MM.1S (cell line): ENCODE measurements around the gene INPP4A.

Source experiments
- DNase-seq: peaks from one replicate; pipeline ENCODE4 v3.0.0-alpha.2; 2015
- H2AFZ ChIP-seq: fragments of 300-600 bp; sonication (generic); 2 replicates; pipeline ENCODE4 v1.6.0; 2016; ENCODE audit warnings: antibody characterized with exemption, low read length
- H3F3A ChIP-seq: fragments of 300-600 bp; sonication (generic); 2 replicates; pipeline ENCODE4 v1.6.1; 2016; ENCODE audit warnings: mild to moderate bottlenecking, antibody characterized with exemption, low read length, moderate library complexity, mixed read lengths; ENCODE audit not compliant: insufficient read depth
- H3K27ac ChIP-seq: fragments of 300-600 bp; sonication (generic); 2 replicates; pipeline ENCODE4 v1.5.1; 2016; ENCODE audit warnings: mild to moderate bottlenecking, low read length
- H3K27me3 ChIP-seq: fragments of 300-600 bp; sonication (generic); replicated peaks from 2 replicates; pipeline ENCODE4 v1.6.0; 2016; ENCODE audit warnings: low read length; ENCODE audit not compliant: insufficient read depth
- H3K36me3 ChIP-seq: fragments of 300-600 bp; sonication (generic); replicated peaks from 2 replicates; pipeline ENCODE4 v1.6.1; 2016; ENCODE audit warnings: mild to moderate bottlenecking, low read length, mixed read lengths; ENCODE audit not compliant: insufficient read depth
- H3K4me1 ChIP-seq: fragments of 300-600 bp; sonication (generic); 2 replicates; pipeline ENCODE4 v1.6.1; 2016; ENCODE audit warnings: low read length, mixed read lengths
- H3K4me2 ChIP-seq: fragments of 300-600 bp; sonication (generic); 2 replicates; pipeline ENCODE4 v1.6.0; 2016; ENCODE audit warnings: low read depth, low read length
- H3K4me3 ChIP-seq: fragments of 300-600 bp; sonication (generic); 2 replicates; pipeline ENCODE4 v1.5.1; 2016; ENCODE audit warnings: low read length, mixed read lengths
- H3K79me2 ChIP-seq: fragments of 300-600 bp; sonication (generic); 2 replicates; pipeline ENCODE4 v1.6.1; 2016; ENCODE audit warnings: mixed run types, low read length, mixed read lengths
- H3K9ac ChIP-seq: fragments of 300-600 bp; sonication (generic); 2 replicates; pipeline ENCODE4 v1.6.1; 2016; ENCODE audit warnings: low read length, mixed read lengths
- H3K9me2 ChIP-seq: fragments of 300-600 bp; sonication (generic); replicated peaks from 2 replicates; pipeline ENCODE4 v1.6.1; 2016; ENCODE audit warnings: mild to moderate bottlenecking, low read length, mixed read lengths; ENCODE audit not compliant: insufficient read depth
- H3K9me3 ChIP-seq: fragments of 300-600 bp; sonication (generic); replicated peaks from 2 replicates; pipeline ENCODE4 v1.6.1; 2016; ENCODE audit warnings: mild to moderate bottlenecking, low read length, mixed read lengths; ENCODE audit not compliant: insufficient read depth
- H4K20me1 ChIP-seq: fragments of 300-600 bp; sonication (generic); 2 replicates; pipeline ENCODE4 v1.6.1; 2016; ENCODE audit warnings: mild to moderate bottlenecking, low read length, moderate library complexity, mixed read lengths; ENCODE audit not compliant: insufficient read depth
- EZH2 ChIP-seq: fragments of 300-600 bp; sonication (generic); optimal IDR thresholded peaks from 2 replicates; pipeline ENCODE3; 2017; ENCODE audit warnings: low read depth, mild to moderate bottlenecking, antibody characterized with exemption, low read length, mixed read lengths
- EZH2phosphoT487 ChIP-seq: fragments of 300-600 bp; sonication (generic); IDR thresholded peaks from 2 replicates; pipeline ENCODE4 v1.6.1; 2018; ENCODE audit warnings: antibody characterized with exemption, low read length
- TF ChIP-seq, protein P1 (sequence below): fragments of 300-600 bp; sonication (generic); IDR thresholded peaks from 2 replicates; pipeline ENCODE4 v1.5.1; 2016; ENCODE audit warnings: antibody characterized with exemption, low read length, mixed read lengths

INPP4A gene

DNA sequence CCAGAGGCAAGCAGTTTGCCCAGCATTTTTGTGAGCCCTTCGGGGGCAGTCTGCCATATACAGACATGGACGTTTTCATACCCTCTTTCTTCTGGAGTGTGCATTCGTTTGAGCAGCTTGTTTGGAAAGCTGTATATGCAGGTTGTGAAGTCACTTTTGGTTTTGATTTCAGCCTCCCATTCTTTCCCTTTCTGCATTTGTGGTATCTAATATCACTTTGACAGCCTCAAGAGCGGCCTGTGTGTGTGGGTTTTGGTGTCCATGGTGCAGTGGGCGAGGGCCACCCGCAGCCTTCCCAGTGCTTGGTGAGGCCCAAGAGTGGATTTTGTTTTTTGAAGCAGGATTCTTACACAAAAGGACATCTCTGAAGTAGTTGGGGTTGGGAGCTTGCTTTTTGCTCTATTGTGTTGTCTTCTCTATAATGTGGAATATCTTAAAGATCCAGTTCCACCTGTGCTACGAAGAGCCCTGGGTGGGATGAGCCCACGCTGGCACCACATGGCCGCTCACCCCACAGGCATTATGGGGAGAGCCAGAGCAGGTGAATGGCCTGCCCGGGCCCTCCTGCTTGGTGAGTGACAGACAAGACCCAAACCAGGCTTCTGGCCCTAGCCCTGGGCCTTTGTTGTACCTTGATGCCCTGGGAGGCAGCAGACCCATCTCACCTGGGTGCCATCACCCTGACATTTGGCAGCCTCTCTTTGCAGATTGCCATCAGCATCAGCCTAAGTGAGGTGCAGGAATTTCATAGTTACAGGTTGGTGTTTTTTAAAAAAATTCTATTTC is 29.5 kb downstream of the INPP4A start:
- peaks cover 73% of the 10 kb centered on the region for H3F3A ChIP-seq
- no peaks in the 10 kb centered on the region for H3K9me3 ChIP-seq
- H3K4me2 ChIP-seq: peak overlapping the region; percentile 87
- H3K79me2 ChIP-seq: peaks cover 100% of the 10 kb centered on the region
- no peaks in the 10 kb centered on the region for H3K27me3 ChIP-seq
- no peaks in the 10 kb centered on the region for H4K20me1 ChIP-seq
- peak; percentile 72 for DNase-seq
- H3K27ac ChIP-seq: peak overlapping the region; percentile 98
- peaks cover 96% of the 10 kb centered on the region for H3K4me1 ChIP-seq
- no peak overlapping the region for H2AFZ ChIP-seq
- peak overlapping the region; percentile 38; the same call in 1 of the 2 replicates for H3K4me3 ChIP-seq
- no peaks in the 10 kb centered on the region for H3K9me2 ChIP-seq
- peak overlapping the region; percentile 66 for H3K9ac ChIP-seq
- TF ChIP-seq EZH2: no peak
- TF ChIP-seq EZH2phosphoT487: no peak
- TF ChIP-seq, protein P1, sequence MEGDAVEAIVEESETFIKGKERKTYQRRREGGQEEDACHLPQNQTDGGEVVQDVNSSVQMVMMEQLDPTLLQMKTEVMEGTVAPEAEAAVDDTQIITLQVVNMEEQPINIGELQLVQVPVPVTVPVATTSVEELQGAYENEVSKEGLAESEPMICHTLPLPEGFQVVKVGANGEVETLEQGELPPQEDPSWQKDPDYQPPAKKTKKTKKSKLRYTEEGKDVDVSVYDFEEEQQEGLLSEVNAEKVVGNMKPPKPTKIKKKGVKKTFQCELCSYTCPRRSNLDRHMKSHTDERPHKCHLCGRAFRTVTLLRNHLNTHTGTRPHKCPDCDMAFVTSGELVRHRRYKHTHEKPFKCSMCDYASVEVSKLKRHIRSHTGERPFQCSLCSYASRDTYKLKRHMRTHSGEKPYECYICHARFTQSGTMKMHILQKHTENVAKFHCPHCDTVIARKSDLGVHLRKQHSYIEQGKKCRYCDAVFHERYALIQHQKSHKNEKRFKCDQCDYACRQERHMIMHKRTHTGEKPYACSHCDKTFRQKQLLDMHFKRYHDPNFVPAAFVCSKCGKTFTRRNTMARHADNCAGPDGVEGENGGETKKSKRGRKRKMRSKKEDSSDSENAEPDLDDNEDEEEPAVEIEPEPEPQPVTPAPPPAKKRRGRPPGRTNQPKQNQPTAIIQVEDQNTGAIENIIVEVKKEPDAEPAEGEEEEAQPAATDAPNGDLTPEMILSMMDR: no peak
- 0 out of 2 replicates have a peak, but pooled peaks cover 2% of the 10 kb centered on the region for H3K36me3 ChIP-seq

DNA sequence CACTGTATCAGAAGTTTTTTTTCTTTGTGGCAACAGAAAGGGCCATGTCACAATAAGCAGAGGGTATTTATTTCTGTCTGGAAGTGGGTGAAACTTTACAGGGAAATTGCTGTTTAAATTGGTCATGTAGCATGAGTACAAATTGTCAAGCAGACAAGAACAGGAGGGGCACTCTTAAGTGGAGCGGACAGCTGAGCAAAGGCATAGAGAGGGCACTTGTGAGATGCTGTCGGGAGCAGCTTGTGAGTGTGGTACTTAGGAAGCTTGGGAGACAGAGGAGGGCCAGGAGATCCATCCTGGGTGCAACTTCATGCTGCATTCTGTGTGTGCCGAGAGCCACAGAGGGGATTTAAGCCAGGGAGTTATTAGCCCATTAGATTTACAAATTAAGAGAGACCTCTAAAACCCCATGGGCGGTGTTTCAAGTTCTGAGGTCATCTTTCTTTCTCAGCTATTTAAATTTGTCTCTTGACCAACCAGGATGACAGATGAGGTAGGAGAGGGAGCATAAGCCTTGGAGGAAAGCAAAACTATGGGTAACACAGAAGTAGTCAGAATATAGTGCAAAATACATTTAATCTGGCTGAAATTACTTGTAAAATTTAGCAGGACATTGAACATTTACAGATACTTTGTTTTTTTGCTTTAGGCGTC is 30.4 kb downstream of the INPP4A start:
- H3K9me2 ChIP-seq: no peaks in the 10 kb centered on the region
- H4K20me1 ChIP-seq: no peaks in the 10 kb centered on the region
- peak overlapping the region; percentile 66; the same call in 1 of the 2 replicates for H3K9ac ChIP-seq
- no peak for DNase-seq
- peaks cover 100% of the 10 kb centered on the region for H3K79me2 ChIP-seq
- no peak overlapping the region for H3K4me3 ChIP-seq
- peaks cover 99% of the 10 kb centered on the region for H3K4me1 ChIP-seq
- H3K27me3 ChIP-seq: no peaks in the 10 kb centered on the region
- H2AFZ ChIP-seq: no peak overlapping the region
- peaks cover 76% of the 10 kb centered on the region for H3F3A ChIP-seq
- H3K27ac ChIP-seq: peak overlapping the region; percentile 98
- H3K4me2 ChIP-seq: peak overlapping the region; percentile 87; the same call in 1 of the 2 replicates
- no peaks in the 10 kb centered on the region for H3K9me3 ChIP-seq
- H3K36me3 ChIP-seq: 0 out of 2 replicates have a peak, but pooled peaks cover 2% of the 10 kb centered on the region
- TF ChIP-seq, protein P1: no peak
- TF ChIP-seq EZH2 (no peak), EZH2phosphoT487 (no peak)

DNA sequence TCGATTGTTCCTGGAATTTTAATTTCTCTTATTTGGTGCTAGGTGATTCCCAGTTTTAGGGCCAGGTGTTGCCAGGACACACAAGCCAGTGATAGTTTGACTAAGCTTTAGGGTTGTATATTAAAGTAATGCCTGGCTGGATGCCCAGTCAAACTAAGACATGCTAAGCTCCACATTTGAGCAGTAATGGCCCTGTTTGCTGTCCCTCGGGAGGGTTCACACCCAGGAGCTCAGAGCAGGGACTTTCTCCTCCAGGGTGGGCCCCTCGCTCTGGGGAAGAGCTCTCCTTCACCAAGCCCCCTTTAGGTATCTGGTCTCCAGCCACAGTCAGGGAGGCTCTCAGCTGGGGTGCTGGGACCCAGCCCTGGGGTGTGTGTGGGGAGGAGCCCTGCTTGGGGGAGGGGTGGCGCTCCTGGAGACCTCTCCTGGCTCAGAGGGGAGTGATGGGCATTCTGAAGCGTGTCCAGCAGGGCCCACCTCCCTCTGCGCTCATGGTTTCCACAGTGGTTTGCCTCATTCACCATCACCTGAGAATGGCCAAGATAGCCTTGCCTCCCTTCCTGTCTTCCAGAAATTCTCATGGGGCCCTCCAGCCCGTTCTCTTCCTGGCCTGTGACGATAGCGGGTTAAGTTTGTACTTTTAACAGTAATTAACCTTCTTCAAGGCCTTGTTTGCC is 31.7 kb downstream of the INPP4A start:
- DNase-seq: no peak
- peaks cover 78% of the 10 kb centered on the region for H3F3A ChIP-seq

More for the DNA sequence above, 31.7 kb downstream of the INPP4A start:
- TF ChIP-seq EZH2phosphoT487 (no peak), EZH2 (no peak)
- TF ChIP-seq, protein P1: no peak
- no peaks in the 10 kb centered on the region for H3K9me2 ChIP-seq
- H3K27me3 ChIP-seq: no peaks in the 10 kb centered on the region
- H3K4me2 ChIP-seq: peak overlapping the region; percentile 71; the same call in 1 of the 2 replicates
- H3K4me3 ChIP-seq: no peak overlapping the region
- H3K9ac ChIP-seq: no peak overlapping the region
- peak overlapping the region; percentile 98; the same call in 1 of the 2 replicates for H3K27ac ChIP-seq
- H3K4me1 ChIP-seq: peaks cover 100% of the 10 kb centered on the region
- no peaks in the 10 kb centered on the region for H3K9me3 ChIP-seq
- peaks cover 100% of the 10 kb centered on the region for H3K79me2 ChIP-seq
- H4K20me1 ChIP-seq: no peaks in the 10 kb centered on the region
- H3K36me3 ChIP-seq: 0 out of 2 replicates have a peak, but pooled peaks cover 2% of the 10 kb centered on the region
- H2AFZ ChIP-seq: no peak overlapping the region
